ENCODE measurements around the gene BOC.

BOC gene

GRCh38 chr3:113272385-113272779 lies 61.0 kb downstream of the BOC start:
- DNase-seq, result no peak

- DNase-seq, result no peak
These were observed 61.7 kb downstream of the BOC start for GRCh38 chr3:113273011-113273410.

- no peak for DNase-seq
These were observed 62.4 kb downstream of the BOC start for GRCh38 chr3:113273604-113274378.

- no peak for DNase-seq
These were observed 63.3 kb downstream of the BOC start for GRCh38 chr3:113274425-113275257.

GRCh38 chr3:113275258-113275556 lies 63.9 kb downstream of the BOC start:
- DNase-seq, result no peak

- DNase-seq, result no peak
These were observed 64.2 kb downstream of the BOC start for GRCh38 chr3:113275583-113275928.

GRCh38 chr3:113275929-113276750 lies 64.8 kb downstream of the BOC start:
- DNase-seq, result peak; percentile 9 to 24

- DNase-seq, result no peak
These were observed 65.4 kb downstream of the BOC start for GRCh38 chr3:113276751-113277080.

- no peak for DNase-seq
These were observed 66.1 kb downstream of the BOC start for GRCh38 chr3:113277414-113277813.

- DNase-seq, result no peak
These were observed 66.7 kb downstream of the BOC start for GRCh38 chr3:113277941-113278598.

- DNase-seq, result no peak
These were observed 67.2 kb downstream of the BOC start for GRCh38 chr3:113278599-113278955.

- DNase-seq, result no peak
These were observed 68.3 kb downstream of the BOC start for GRCh38 chr3:113279686-113280085.

- DNase-seq, result no peak
These were observed 71.9 kb downstream of the BOC start for GRCh38 chr3:113283306-113283705.

- no peak for DNase-seq
These were observed 73.2 kb downstream of the BOC start for GRCh38 chr3:113284453-113285050.

- no peak for DNase-seq
These were observed 73.9 kb downstream of the BOC start for GRCh38 chr3:113285226-113285625.

GRCh38 chr3:113285741-113286140 lies 74.4 kb downstream of the BOC start:
- DNase-seq, result no peak

- DNase-seq, result no peak
These were observed 75.2 kb downstream of the BOC start for GRCh38 chr3:113286524-113286923.

- DNase-seq, result no peak
These were observed 75.9 kb downstream of the BOC start for GRCh38 chr3:113287111-113287802.

GRCh38 chr3:113287803-113288648 lies 76.7 kb downstream of the BOC start:
- peak; percentile 21 to 58 for DNase-seq

- DNase-seq, result no peak
These were observed 77.5 kb downstream of the BOC start for GRCh38 chr3:113288881-113289280.

- DNase-seq, result no peak
These were observed 80.2 kb downstream of the BOC start for GRCh38 chr3:113291572-113291971.

Measured in CD4-positive, alpha-beta T cell treated with Interferon alpha-2 for 1 hour (primary cell).